Loucy (cell line): Measurements from ENCODE around the gene UVSSA.

Source experiments
- H2AFZ ChIP-seq: fragments of 200-600 bp; sonication (generic); 2 replicates; pipeline ENCODE4 v1.6.0; 2016; ENCODE audit warnings: antibody characterized with exemption, mild to moderate bottlenecking, low read length, moderate library complexity
- H3F3A ChIP-seq: fragments of 200-600 bp; 2 replicates; pipeline ENCODE4 v1.6.0; 2016; ENCODE audit warnings: antibody characterized with exemption, low read depth, mild to moderate bottlenecking
- H3K27me3 ChIP-seq: fragments of 200-600 bp; sonication (generic); 2 replicates; pipeline ENCODE4 v1.6.1; 2014; ENCODE audit warnings: low read length, mild to moderate bottlenecking; ENCODE audit not compliant: insufficient read depth, poor library complexity, severe bottlenecking
- H3K36me3 ChIP-seq: fragments of 200-600 bp; sonication (generic); 2 replicates; pipeline ENCODE4 v1.6.1; 2016; ENCODE audit warnings: low read length; ENCODE audit not compliant: insufficient read depth
- H3K4me1 ChIP-seq: fragments of 200-600 bp; sonication (generic); 2 replicates; pipeline ENCODE4 v1.5.1; 2014; ENCODE audit warnings: low read length, mild to moderate bottlenecking; ENCODE audit not compliant: insufficient read depth, poor library complexity, severe bottlenecking
- H3K4me2 ChIP-seq: fragments of 200-600 bp; sonication (generic); 2 replicates; pipeline ENCODE4 v1.6.0; 2014; ENCODE audit warnings: antibody characterized with exemption, low read length, low read depth, mild to moderate bottlenecking; ENCODE audit not compliant: poor library complexity, severe bottlenecking
- H3K4me3 ChIP-seq: fragments of 200-600 bp; sonication (generic); 2 replicates; pipeline ENCODE4 v1.5.1; 2014; ENCODE audit warnings: low read length, mild to moderate bottlenecking, mixed read lengths; ENCODE audit not compliant: poor library complexity, severe bottlenecking
- H3K79me2 ChIP-seq: fragments of 200-600 bp; sonication (generic); 2 replicates; pipeline ENCODE4 v1.6.1; 2014; ENCODE audit warnings: low read length; ENCODE audit not compliant: insufficient read depth
- H3K9ac ChIP-seq: fragments of 200-600 bp; sonication (generic); 2 replicates; pipeline ENCODE4 v1.6.0; 2014; ENCODE audit warnings: mild to moderate bottlenecking, low read depth, low read length, moderate library complexity; ENCODE audit not compliant: poor library complexity, severe bottlenecking
- H3K9me2 ChIP-seq: fragments of 200-600 bp; sonication (generic); replicated peaks from 2 replicates; pipeline ENCODE4 v1.6.1; 2016; ENCODE audit warnings: low read depth, low read length, mixed read lengths
- H3K9me3 ChIP-seq: fragments of 200-600 bp; sonication (generic); 2 replicates; pipeline ENCODE4 v1.6.1; 2014; ENCODE audit warnings: mild to moderate bottlenecking, antibody characterized with exemption, low read length, low read depth; ENCODE audit not compliant: insufficient read depth
- H4K20me1 ChIP-seq: fragments of 200-600 bp; sonication (generic); 2 replicates; pipeline ENCODE4 v1.6.0; 2014; ENCODE audit warnings: antibody characterized with exemption, low read length, mild to moderate bottlenecking; ENCODE audit not compliant: insufficient read depth, poor library complexity, severe bottlenecking
- CTCF ChIP-seq: fragments of 200-600 bp; sonication (generic); conservative IDR thresholded peaks from 2 replicates; pipeline ENCODE4 v1.5.1; 2014; ENCODE audit warnings: mild to moderate bottlenecking, antibody characterized with exemption, low read length
- EZH2phosphoT487 ChIP-seq: fragments of 200-600 bp; IDR thresholded peaks from 2 replicates; pipeline ENCODE4 v1.6.1; 2018; ENCODE audit warnings: antibody characterized with exemption, mild to moderate bottlenecking, moderate library complexity, borderline replicate concordance

Gene UVSSA

GRCh38 chr4:1351854-1352566 is 5.0 kb downstream of the UVSSA start:
- Histone ChIP-seq H3K36me3 (no peaks in the 10 kb centered on the region; the same call in 1 of the 2 replicates), H3K9me3 (no peaks in the 10 kb centered on the region), H4K20me1 (peaks cover 4% of the 10 kb centered on the region), H2AFZ (no peak overlapping the region), H3K27me3 (no peaks in the 10 kb centered on the region), H3K4me2 (peak overlapping the region; percentile 21), H3F3A (no peaks in the 10 kb centered on the region), H3K79me2 (peaks cover 19% of the 10 kb centered on the region), H3K9ac (peak overlapping the region; percentile 3), H3K4me1 (peaks cover 24% of the 10 kb centered on the region), H3K9me2 (no peaks in the 10 kb centered on the region), H3K4me3 (no peak overlapping the region)
- TF ChIP-seq CTCF (peak; percentile 84), EZH2phosphoT487 (no peak)

GRCh38 chr4:1352567-1352900 is 5.5 kb downstream of the UVSSA start:
- peaks cover 4% of the 10 kb centered on the region for H4K20me1 ChIP-seq
- peaks cover 24% of the 10 kb centered on the region for H3K4me1 ChIP-seq

GRCh38 chr4:1353186-1354055 is 6.4 kb downstream of the UVSSA start:
- H2AFZ ChIP-seq, result no peak overlapping the region
- peaks cover 16% of the 10 kb centered on the region for H3K4me1 ChIP-seq
- H3K9me3 ChIP-seq, result no peaks in the 10 kb centered on the region
- H3K36me3 ChIP-seq, result no peaks in the 10 kb centered on the region; the same call in 1 of the 2 replicates
- H3F3A ChIP-seq, result no peaks in the 10 kb centered on the region
- no peak overlapping the region for H3K9ac ChIP-seq
- H4K20me1 ChIP-seq, result peaks cover 4% of the 10 kb centered on the region
- H3K9me2 ChIP-seq, result no peaks in the 10 kb centered on the region
- no peak overlapping the region for H3K4me2 ChIP-seq
- TF ChIP-seq CTCF, result no peak
- no peak for TF ChIP-seq EZH2phosphoT487
- no peaks in the 10 kb centered on the region for H3K27me3 ChIP-seq
- peaks cover 11% of the 10 kb centered on the region; the same call in 1 of the 2 replicates for H3K79me2 ChIP-seq
- H3K4me3 ChIP-seq, result no peak overlapping the region

More at GRCh38 chr4:1352567-1352900, 5.5 kb downstream of the UVSSA start:
- Histone ChIP-seq H3K36me3 (no peaks in the 10 kb centered on the region; the same call in 1 of the 2 replicates), H3F3A (no peaks in the 10 kb centered on the region), H3K79me2 (peaks cover 19% of the 10 kb centered on the region), H3K9me3 (no peaks in the 10 kb centered on the region), H2AFZ (no peak overlapping the region), H3K4me3 (no peak overlapping the region), H3K9me2 (no peaks in the 10 kb centered on the region), H3K4me2 (no peak overlapping the region), H3K9ac (no peak overlapping the region), H3K27me3 (no peaks in the 10 kb centered on the region)
- TF ChIP-seq EZH2phosphoT487, result no peak
- TF ChIP-seq CTCF, result no peak
